ENCODE data around the gene FAM117A.
A peak's percentile ranks its signal among the peaks of the same experiment; 100 is the strongest.
"Not testable (repeated sequence)": the region's sequence is repeated elsewhere in the genome, so short reads cannot be mapped to it uniquely, and the experiment has no call there.

FAM117A gene

GRCh38 chr17:49739641-49740271, 24.2 kb downstream of the FAM117A start:
- peak; percentile 79 for DNase-seq

- no peak for DNase-seq
Observed at GRCh38 chr17:49738456-49739163, 25.3 kb downstream of the FAM117A start.

GRCh38 chr17:49734515-49735490, 29.1 kb downstream of the FAM117A start:
- no peak for DNase-seq

- DNase-seq, result no peak
Observed at GRCh38 chr17:49731435-49731831, 32.5 kb downstream of the FAM117A start.

- no peak for DNase-seq
Observed at GRCh38 chr17:49730785-49731434, 33.0 kb downstream of the FAM117A start.

- DNase-seq, result no peak
Observed at GRCh38 chr17:49730078-49730784, 33.7 kb downstream of the FAM117A start.

GRCh38 chr17:49729069-49729468, 34.9 kb downstream of the FAM117A start:
- DNase-seq, result no peak

- DNase-seq, result no peak
Observed at GRCh38 chr17:49728425-49728824, 35.5 kb downstream of the FAM117A start.

- DNase-seq, result no peak
Observed at GRCh38 chr17:49727380-49727779, 36.6 kb downstream of the FAM117A start.

- no peak for DNase-seq
Observed at GRCh38 chr17:49725452-49726130, 38.3 kb downstream of the FAM117A start.

- DNase-seq, result not testable (repeated sequence)
Observed at GRCh38 chr17:49724552-49724951, 39.4 kb downstream of the FAM117A start.

GRCh38 chr17:49723423-49723822, 40.5 kb downstream of the FAM117A start:
- DNase-seq, result no peak

GRCh38 chr17:49722066-49722465, 41.9 kb downstream of the FAM117A start:
- no peak for DNase-seq

- DNase-seq, result no peak
Observed at GRCh38 chr17:49717371-49717861, 46.5 kb downstream of the FAM117A start.

- no peak for DNase-seq
Observed at GRCh38 chr17:49716668-49717364, 47.1 kb downstream of the FAM117A start.

- DNase-seq, result no peak
Observed at GRCh38 chr17:49715717-49716279, 48.1 kb downstream of the FAM117A start.

GRCh38 chr17:49715216-49715615, 48.7 kb downstream of the FAM117A start:
- no peak for DNase-seq

- peak; percentile 32 for DNase-seq
Observed at GRCh38 chr17:49708515-49709183, 55.3 kb downstream of the FAM117A start.

- peak; percentile 99 for DNase-seq
Observed at GRCh38 chr17:49707608-49708514, 56.1 kb downstream of the FAM117A start, which contains the start of gene SLC35B1. Gene SLC35B1, minus strand, starts transcription at chr17:49707964. Its CDS starts 131 bp downstream, at chr17:49707833.
